PC-9 (cell line): ENCODE results near the gene REC114. TPM values are rescaled to one million over a fixed set of nuclear protein-coding genes. Genes with fewer than 3 reads are reported as not detected.

Experiments used
- BruUV-seq: library from RNA; stranded (reverse); fragments of 400-500 nt; replicated peaks from 2 replicates; lab custom pipeline; 2021; lab: Mats Ljungman, UMichigan
- CTCF ChIA-PET: fragments of 300-600 bp; sonication (Branson Sonifier 250); formaldehyde crosslinking; loops from one replicate; lab custom pipeline; 2022; ENCODE audit warnings: antibody characterized with exemption; lab: Charles Lee
- POLR2A ChIA-PET: fragments of 300-600 bp; sonication (Branson Sonifier 250); formaldehyde crosslinking; loops from one replicate; lab custom pipeline; 2022; ENCODE audit warnings: antibody characterized with exemption; ENCODE audit not compliant: unreplicated experiment; lab: Charles Lee
- DNase-seq, 2 experiments: peaks; one replicate each; pipeline versions ENCODE4 v3.0.0 to v3.0.0-alpha.2; 2015 to 2022; ENCODE audit warnings: mixed read lengths in 1 of 2
- H2AFZ ChIP-seq: fragments of 200-600 bp; sonication (generic); 2 replicates; pipeline ENCODE4 v1.8.1; 2017; ENCODE audit warnings: antibody characterized with exemption
- H3F3A ChIP-seq: fragments of 200-600 bp; sonication (generic); 2 replicates; pipeline ENCODE4 v1.8.1; 2017; ENCODE audit warnings: antibody characterized with exemption, mild to moderate bottlenecking, low read depth; ENCODE audit not compliant: insufficient read depth
- H3K27ac ChIP-seq: fragments of 200-600 bp; sonication (generic); 2 replicates; pipeline ENCODE4 v1.6.1; 2016; ENCODE audit warnings: mixed run types
- H3K27me3 ChIP-seq: fragments of 200-600 bp; sonication (generic); 2 replicates; pipeline ENCODE4 v1.6.1; 2016; ENCODE audit warnings: low read depth, mixed run types; ENCODE audit not compliant: insufficient read depth
- H3K36me3 ChIP-seq: fragments of 200-600 bp; sonication (generic); 2 replicates; pipeline ENCODE4 v1.6.1; 2016; ENCODE audit warnings: low read depth, mixed run types
- H3K4me1 ChIP-seq: fragments of 200-600 bp; sonication (generic); replicated peaks from 2 replicates; pipeline ENCODE4 v1.6.1; 2016; ENCODE audit warnings: mixed run types; ENCODE audit not compliant: insufficient read depth
- H3K4me2 ChIP-seq: fragments of 200-600 bp; sonication (generic); 2 replicates; pipeline ENCODE4 v1.6.1; 2017; ENCODE audit warnings: mixed run types
- H3K4me3 ChIP-seq: fragments of 200-600 bp; sonication (generic); 2 replicates; pipeline ENCODE4 v1.6.1; 2016; ENCODE audit warnings: mixed run types
- H3K79me2 ChIP-seq: fragments of 200-600 bp; sonication (generic); 2 replicates; pipeline ENCODE4 v1.6.1; 2017; ENCODE audit warnings: low read depth, mixed run types
- H3K9me2 ChIP-seq: fragments of 200-600 bp; sonication (generic); 2 replicates; pipeline ENCODE4 v1.8.1; 2017; ENCODE audit warnings: mild to moderate bottlenecking; ENCODE audit not compliant: insufficient read depth
- H3K9me3 ChIP-seq: fragments of 200-600 bp; sonication (generic); 2 replicates; pipeline ENCODE4 v1.8.1; 2016; ENCODE audit warnings: low read depth; ENCODE audit not compliant: insufficient read depth
- H4K20me1 ChIP-seq: fragments of 200-600 bp; sonication (generic); 2 replicates; pipeline ENCODE4 v1.8.1; 2017; ENCODE audit not compliant: insufficient read depth
- CTCF ChIP-seq: fragments of 200-600 bp; sonication (generic); conservative IDR thresholded peaks from 2 replicates; pipeline ENCODE4 v1.6.1; 2017; ENCODE audit warnings: mixed run types, antibody characterized with exemption, mild to moderate bottlenecking, moderate library complexity
- EZH2 ChIP-seq: fragments of 200-600 bp; sonication (generic); IDR thresholded peaks from 2 replicates; pipeline ENCODE4 v1.8.0; 2017; ENCODE audit warnings: antibody characterized with exemption, low read depth
- intact Hi-C: fragments of 100-400 bp; cut with micrococcal nuclease; formaldehyde crosslinking; loops from one replicate; pipeline ENCODE4 v1.10.0; 2022; ENCODE audit not compliant: unreplicated experiment
- total RNA-seq: library from RNA; stranded (reverse); gene quantifications from 2 replicates; pipeline ENCODE4 v1.2.3, GENCODE V29; 2021

REC114 gene
- total RNA-seq, 1 experiment from 2014 or later: not detected

- H2AFZ ChIP-seq: no peak overlapping the region
- H3K9me3 ChIP-seq: no peaks in the 10 kb centered on the region
- intact Hi-C loops: no loop called here
- POLR2A ChIA-PET: no interaction called here
- BruUV-seq: no TSS peak
- no peak for DNase-seq
- no peak overlapping the region for H3K4me2 ChIP-seq
- H3K4me3 ChIP-seq: no peak overlapping the region
- no peaks in the 10 kb centered on the region for H3K27me3 ChIP-seq
- no peaks in the 10 kb centered on the region for H3K36me3 ChIP-seq
- TF ChIP-seq EZH2: no peak
- TF ChIP-seq CTCF: no peak
- H4K20me1 ChIP-seq: no peaks in the 10 kb centered on the region
- H3K27ac ChIP-seq: no peak overlapping the region
- no peaks in the 10 kb centered on the region for H3K4me1 ChIP-seq
- H3K9me2 ChIP-seq: no peaks in the 10 kb centered on the region
- H3F3A ChIP-seq: no peaks in the 10 kb centered on the region
- no peaks in the 10 kb centered on the region for H3K79me2 ChIP-seq
- CTCF ChIA-PET: no interaction called here
Measured at GRCh38 chr15:73500696-73501095, 57.7 kb downstream of the REC114 start.

- POLR2A ChIA-PET: no interaction called here
- TF ChIP-seq CTCF: no peak
- TF ChIP-seq EZH2: no peak
- Histone ChIP-seq H3K36me3 (no peaks in the 10 kb centered on the region), H3K4me1 (no peaks in the 10 kb centered on the region), H3K79me2 (no peaks in the 10 kb centered on the region), H2AFZ (no peak overlapping the region), H3K9me2 (no peaks in the 10 kb centered on the region), H4K20me1 (no peaks in the 10 kb centered on the region), H3K27me3 (no peaks in the 10 kb centered on the region), H3F3A (no peaks in the 10 kb centered on the region), H3K4me3 (no peak overlapping the region), H3K9me3 (no peaks in the 10 kb centered on the region), H3K4me2 (no peak overlapping the region), H3K27ac (no peak overlapping the region)
- BruUV-seq: no TSS peak
- DNase-seq: no peak
- intact Hi-C loops: no loop called here
- CTCF ChIA-PET: no interaction called here
Measured at GRCh38 chr15:73504885-73505284, 61.9 kb downstream of the REC114 start.

- Histone ChIP-seq H3K4me3 (no peak overlapping the region), H3K27me3 (no peaks in the 10 kb centered on the region), H3K9me2 (no peaks in the 10 kb centered on the region), H3K4me1 (no peaks in the 10 kb centered on the region; the same call in 1 of the 2 replicates), H3K4me2 (no peak overlapping the region), H2AFZ (no peak overlapping the region), H3K27ac (no peak overlapping the region), H3K79me2 (no peaks in the 10 kb centered on the region), H3F3A (no peaks in the 10 kb centered on the region), H3K36me3 (no peaks in the 10 kb centered on the region), H3K9me3 (no peaks in the 10 kb centered on the region), H4K20me1 (no peaks in the 10 kb centered on the region)
- no TSS peak for BruUV-seq
- intact Hi-C loops: no loop called here
- no peak for DNase-seq
- ChIA-PET CTCF (no interaction called here), POLR2A (no interaction called here)
- TF ChIP-seq CTCF: no peak
- TF ChIP-seq EZH2: no peak
Measured at GRCh38 chr15:73515527-73515926, 72.6 kb downstream of the REC114 start.
